ENCODE measurements around the gene CHCHD6.

CHCHD6 gene

GRCh38 chr3:126661532-126662364 lies 42.3 kb upstream of the CHCHD6 start:
- no peak for TF ChIP-seq CTCF (IDR thresholded peaks at IDR 0.05; ENCODE audit: low read depth, low read length)
- TF ChIP-seq EZH2phosphoT487 (IDR thresholded peaks at IDR 0.05; ENCODE audit: low read depth), result no peak
- Histone ChIP-seq H3K4me1 (ENCODE audit: low read length) (no peaks in the 10 kb centered on the region), H3K27ac (ENCODE audit: low read length) (no peak overlapping the region), H3K4me2 (ENCODE audit: low read length) (no peak overlapping the region), H3K27me3 (ENCODE audit: low read depth, low read length) (peaks cover 24% of the 10 kb centered on the region), H3K79me2 (ENCODE audit: low read length) (no peaks in the 10 kb centered on the region), H3K4me3 (ENCODE audit: low read length) (no peak overlapping the region), H3K36me3 (replicated peaks; ENCODE audit: low read depth, low read length) (no peaks in the 10 kb centered on the region), H4K20me1 (ENCODE audit: insufficient read depth, low read length) (no peaks in the 10 kb centered on the region), H2AFZ (ENCODE audit: low read depth, low read length) (no peak overlapping the region), H3K9me3 (ENCODE audit: insufficient read depth, low read length) (no peaks in the 10 kb centered on the region), H3K9ac (ENCODE audit: low read length) (no peak overlapping the region)

GRCh38 chr3:126663257-126663656 lies 40.8 kb upstream of the CHCHD6 start:
- H3K36me3 ChIP-seq (replicated peaks; ENCODE audit: low read depth, low read length), result no peaks in the 10 kb centered on the region
- H3K4me3 ChIP-seq (ENCODE audit: low read length), result no peak overlapping the region
- H3K4me1 ChIP-seq (ENCODE audit: low read length), result no peaks in the 10 kb centered on the region
- H3K27ac ChIP-seq (ENCODE audit: low read length), result no peak overlapping the region
- no peaks in the 10 kb centered on the region for H3K9me3 ChIP-seq (ENCODE audit: insufficient read depth, low read length)
- no peak overlapping the region for H3K4me2 ChIP-seq (ENCODE audit: low read length)
- H4K20me1 ChIP-seq (ENCODE audit: insufficient read depth, low read length), result no peaks in the 10 kb centered on the region
- H2AFZ ChIP-seq (ENCODE audit: low read depth, low read length), result no peak overlapping the region
- H3K9ac ChIP-seq (ENCODE audit: low read length), result no peak overlapping the region
- H3K79me2 ChIP-seq (ENCODE audit: low read length), result no peaks in the 10 kb centered on the region
- no peak for TF ChIP-seq CTCF (IDR thresholded peaks at IDR 0.05; ENCODE audit: low read depth, low read length)
- peaks cover 24% of the 10 kb centered on the region for H3K27me3 ChIP-seq (ENCODE audit: low read depth, low read length)

DNA sequence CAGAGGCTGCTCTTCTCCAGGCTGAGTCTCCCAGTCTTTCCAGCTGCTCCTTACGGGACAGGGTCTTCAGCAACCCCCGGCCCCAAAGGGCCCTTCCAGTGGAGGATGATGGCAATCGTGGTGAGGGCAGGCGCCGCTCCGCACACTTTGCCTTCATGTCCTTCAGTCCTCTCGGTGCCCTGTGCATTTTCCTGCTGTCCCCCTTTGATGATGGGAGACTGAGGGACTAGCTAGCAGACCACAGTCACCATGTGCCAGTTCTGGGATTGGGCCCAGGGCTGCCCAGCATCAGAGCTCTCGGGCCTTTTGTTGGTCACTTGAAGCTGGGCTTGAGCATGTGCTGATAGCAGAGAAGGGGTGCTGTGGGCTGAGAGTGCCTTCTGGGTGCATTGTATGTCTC lies 40.3 kb upstream of the CHCHD6 start:
- H2AFZ ChIP-seq (ENCODE audit: low read depth, low read length), result no peak overlapping the region
- TF ChIP-seq CTCF (IDR thresholded peaks at IDR 0.05; ENCODE audit: low read depth, low read length) (no peak), EZH2phosphoT487 (IDR thresholded peaks at IDR 0.05; ENCODE audit: low read depth) (no peak)
- peaks cover 24% of the 10 kb centered on the region for H3K27me3 ChIP-seq (ENCODE audit: low read depth, low read length)

GRCh38 chr3:126664591-126665214 lies 39.3 kb upstream of the CHCHD6 start:
- TF ChIP-seq EZH2phosphoT487 (IDR thresholded peaks at IDR 0.05; ENCODE audit: low read depth) (no peak), CTCF (IDR thresholded peaks at IDR 0.05; ENCODE audit: low read depth, low read length) (no peak)
- H2AFZ ChIP-seq (ENCODE audit: low read depth, low read length), result no peak overlapping the region
- H3K27ac ChIP-seq (ENCODE audit: low read length), result no peak overlapping the region
- no peaks in the 10 kb centered on the region for H3K9me3 ChIP-seq (ENCODE audit: insufficient read depth, low read length)
- no peak overlapping the region for H3K4me3 ChIP-seq (ENCODE audit: low read length)
- H3K4me2 ChIP-seq (ENCODE audit: low read length), result no peak overlapping the region
- no peaks in the 10 kb centered on the region for H3K36me3 ChIP-seq (replicated peaks; ENCODE audit: low read depth, low read length)
- no peaks in the 10 kb centered on the region for H4K20me1 ChIP-seq (ENCODE audit: insufficient read depth, low read length)
- H3K9ac ChIP-seq (ENCODE audit: low read length), result no peak overlapping the region
- no peaks in the 10 kb centered on the region for H3K79me2 ChIP-seq (ENCODE audit: low read length)
- H3K4me1 ChIP-seq (ENCODE audit: low read length), result no peaks in the 10 kb centered on the region
- peaks cover 24% of the 10 kb centered on the region for H3K27me3 ChIP-seq (ENCODE audit: low read depth, low read length)

More for the DNA sequence above, 40.3 kb upstream of the CHCHD6 start:
- no peaks in the 10 kb centered on the region for H3K9me3 ChIP-seq (ENCODE audit: insufficient read depth, low read length)
- H3K9ac ChIP-seq (ENCODE audit: low read length), result no peak overlapping the region
- H3K4me3 ChIP-seq (ENCODE audit: low read length), result no peak overlapping the region
- H4K20me1 ChIP-seq (ENCODE audit: insufficient read depth, low read length), result no peaks in the 10 kb centered on the region
- H3K27ac ChIP-seq (ENCODE audit: low read length), result no peak overlapping the region
- H3K4me1 ChIP-seq (ENCODE audit: low read length), result no peaks in the 10 kb centered on the region
- H3K79me2 ChIP-seq (ENCODE audit: low read length), result no peaks in the 10 kb centered on the region
- no peaks in the 10 kb centered on the region for H3K36me3 ChIP-seq (replicated peaks; ENCODE audit: low read depth, low read length)
- no peak overlapping the region for H3K4me2 ChIP-seq (ENCODE audit: low read length)
